Spleen (tissue), 7 donors: Measurements from ENCODE around the gene TMEM217.

Source experiments
- CTCF ChIP-seq, 11 experiments: fragments of 200-600 bp in 7 of 11; fragments of 450-650 bp in 4 of 11; sonication (generic) in 4 of 11; IDR thresholded peaks in 8 of 11; conservative IDR thresholded peaks in 3 of 11; 1 replicate in 7 of 11; 2 replicates in 4 of 11; pipeline versions ENCODE4 v1.4.0 to v1.8.0; 2016 to 2021; ENCODE audit warnings: antibody characterized with exemption in 11 of 11, inconsistent platforms in 4 of 11, mild to moderate bottlenecking in 1 of 11
- POLR2A ChIP-seq, 3 donors: fragments of 450-650 bp; IDR thresholded peaks; one replicate each; pipeline ENCODE4 v1.5.1; 2017; ENCODE audit warnings: antibody characterized with exemption in 3 of 3, mild to moderate bottlenecking in 1 of 3
- donor health status: DM: no; HTN: no; CAD: no; lungs with moderate emphysema.
- donor health status: DM: no; HTN: no; CAD: no.
- donor health status: DM: no; HTN: no; CAD: no.

DNA sequence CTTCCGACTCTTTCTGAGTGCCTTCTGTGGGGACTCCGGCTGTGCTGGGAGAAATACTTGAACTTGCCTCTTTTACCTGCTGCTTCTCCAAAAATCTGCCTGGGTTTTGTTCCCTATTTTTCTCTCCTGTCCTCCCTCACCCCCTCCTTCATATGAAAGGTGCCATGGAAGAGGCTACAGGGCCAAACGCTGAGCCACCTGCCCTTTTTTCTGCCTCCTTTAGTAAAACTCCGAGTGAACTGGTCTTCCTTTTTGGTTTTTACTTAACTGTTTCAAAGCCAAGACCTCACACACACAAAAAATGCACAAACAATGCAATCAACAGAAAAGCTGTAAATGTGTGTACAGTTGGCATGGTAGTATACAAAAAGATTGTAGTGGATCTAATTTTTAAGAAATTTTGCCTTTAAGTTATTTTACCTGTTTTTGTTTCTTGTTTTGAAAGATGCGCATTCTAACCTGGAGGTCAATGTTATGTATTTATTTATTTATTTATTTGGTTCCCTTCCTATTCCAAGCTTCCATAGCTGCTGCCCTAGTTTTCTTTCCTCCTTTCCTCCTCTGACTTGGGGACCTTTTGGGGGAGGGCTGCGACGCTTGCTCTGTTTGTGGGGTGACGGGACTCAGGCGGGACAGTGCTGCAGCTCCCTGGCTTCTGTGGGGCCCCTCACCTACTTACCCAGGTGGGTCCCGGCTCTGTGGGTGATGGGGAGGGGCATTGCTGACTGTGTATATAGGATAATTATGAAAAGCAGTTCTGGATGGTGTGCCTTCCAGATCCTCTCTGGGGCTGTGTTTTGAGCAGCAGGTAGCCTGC is 83.2 kb downstream of the TMEM217 start:
- no peak for TF ChIP-seq CTCF (IDR thresholded peaks at IDR 0.05 in 8 of 11, conservative IDR thresholded peaks at IDR 0.05 in 3 of 11)
- no peak for TF ChIP-seq POLR2A (IDR thresholded peaks at IDR 0.05)
